ENCODE measurements around the gene GPC5. TPM values are rescaled to one million over a fixed set of nuclear protein-coding genes. Genes with fewer than 3 reads are reported as not detected.

The GPC5 gene
- total and polyA plus RNA-seq, 3 donors from 2014 or later = 11.5 to 81.8 (median 52.1) TPM

DNA sequence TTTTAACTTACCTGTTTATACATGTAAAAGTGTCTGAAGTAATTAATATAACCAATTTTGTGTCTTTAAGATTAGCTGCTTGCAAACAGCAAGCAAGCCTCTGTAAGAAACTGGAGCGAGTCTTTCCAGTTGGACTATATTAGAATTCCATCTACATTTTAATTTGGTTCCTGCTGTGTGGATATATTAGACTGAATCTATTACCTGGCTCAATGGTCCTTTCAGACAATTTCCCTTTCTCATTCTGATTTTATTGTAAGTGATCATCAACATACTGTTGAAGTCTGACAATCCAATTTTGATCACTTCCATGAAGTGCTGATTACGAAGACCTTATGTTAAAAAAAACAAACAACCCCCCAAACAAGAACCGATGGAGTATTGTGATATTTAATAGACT, 72.3 kb downstream of the GPC5 start:
- no peak overlapping the region for H3K4me3 ChIP-seq

GRCh38 chr13:91482427-91482826, 84.0 kb downstream of the GPC5 start:
- 73 to 79% methylated on average over 5 of the region's 5 CpGs for WGBS, 2 donors
- intact Hi-C loops (cut with DNase I; ENCODE audit: low total_unique reads) = no loop called here
- TF ChIP-seq, protein P1, sequence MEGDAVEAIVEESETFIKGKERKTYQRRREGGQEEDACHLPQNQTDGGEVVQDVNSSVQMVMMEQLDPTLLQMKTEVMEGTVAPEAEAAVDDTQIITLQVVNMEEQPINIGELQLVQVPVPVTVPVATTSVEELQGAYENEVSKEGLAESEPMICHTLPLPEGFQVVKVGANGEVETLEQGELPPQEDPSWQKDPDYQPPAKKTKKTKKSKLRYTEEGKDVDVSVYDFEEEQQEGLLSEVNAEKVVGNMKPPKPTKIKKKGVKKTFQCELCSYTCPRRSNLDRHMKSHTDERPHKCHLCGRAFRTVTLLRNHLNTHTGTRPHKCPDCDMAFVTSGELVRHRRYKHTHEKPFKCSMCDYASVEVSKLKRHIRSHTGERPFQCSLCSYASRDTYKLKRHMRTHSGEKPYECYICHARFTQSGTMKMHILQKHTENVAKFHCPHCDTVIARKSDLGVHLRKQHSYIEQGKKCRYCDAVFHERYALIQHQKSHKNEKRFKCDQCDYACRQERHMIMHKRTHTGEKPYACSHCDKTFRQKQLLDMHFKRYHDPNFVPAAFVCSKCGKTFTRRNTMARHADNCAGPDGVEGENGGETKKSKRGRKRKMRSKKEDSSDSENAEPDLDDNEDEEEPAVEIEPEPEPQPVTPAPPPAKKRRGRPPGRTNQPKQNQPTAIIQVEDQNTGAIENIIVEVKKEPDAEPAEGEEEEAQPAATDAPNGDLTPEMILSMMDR (IDR thresholded peaks at IDR 0.05) = no peak
- TF ChIP-seq POLR2A (IDR thresholded peaks at IDR 0.05) = no peak
- no peak for DNase-seq
- Histone ChIP-seq H3K9me3 (no peaks in the 10 kb centered on the region), H3K36me3 (ENCODE audit: low read depth, missing control alignments) (no peaks in the 10 kb centered on the region), H3K27me3 (no peaks in the 10 kb centered on the region), H3K27ac (no peak overlapping the region), H3K4me1 (no peaks in the 10 kb centered on the region), H3K4me3 (no peak overlapping the region)

More for the DNA sequence above, 72.3 kb downstream of the GPC5 start:
- Histone ChIP-seq H3K9me3 (no peaks in the 10 kb centered on the region), H3K4me1 (no peaks in the 10 kb centered on the region), H3K36me3 (ENCODE audit: low read depth, missing control alignments) (no peaks in the 10 kb centered on the region), H3K27me3 (no peaks in the 10 kb centered on the region), H3K27ac (no peak overlapping the region)
- 83 to 95% methylated on average over 3 of the region's 3 CpGs for WGBS, 2 donors
- no peak for TF ChIP-seq POLR2A (IDR thresholded peaks at IDR 0.05)
- TF ChIP-seq, protein P1 (IDR thresholded peaks at IDR 0.05) = no peak
- no peak for DNase-seq
- intact Hi-C loops (cut with DNase I; ENCODE audit: low total_unique reads) = no loop called here

DNA sequence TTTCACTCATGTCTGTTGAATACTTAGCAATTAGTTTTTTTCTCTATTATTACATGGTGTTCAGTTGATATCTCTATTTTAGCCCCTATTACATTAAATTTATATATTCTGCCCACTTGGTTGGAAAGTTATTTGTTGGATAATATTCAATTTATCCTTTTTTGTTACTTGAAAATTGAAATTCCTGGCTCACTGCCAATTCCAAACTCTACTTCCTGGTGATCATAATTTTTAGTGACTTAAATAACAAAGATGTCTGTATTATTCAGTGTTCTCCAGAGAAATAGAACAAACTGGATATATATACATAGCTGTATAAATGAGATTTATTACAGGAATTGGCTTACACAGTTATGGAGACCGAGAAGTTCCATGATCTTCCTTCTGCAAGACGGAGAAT, 93.6 kb downstream of the GPC5 start:
- no peaks in the 10 kb centered on the region for H3K4me1 ChIP-seq
- TF ChIP-seq, protein P1 (IDR thresholded peaks at IDR 0.05) = no peak
- no peak for TF ChIP-seq POLR2A (IDR thresholded peaks at IDR 0.05)
- H3K36me3 ChIP-seq (ENCODE audit: low read depth, missing control alignments) = no peaks in the 10 kb centered on the region
- intact Hi-C loops (cut with DNase I; ENCODE audit: low total_unique reads) = no loop called here
- no peaks in the 10 kb centered on the region for H3K9me3 ChIP-seq
- 58 to 75% methylated on average over 2 of the region's 2 CpGs for WGBS, 2 donors
- no peak overlapping the region for H3K4me3 ChIP-seq
- DNase-seq = no peak
- no peaks in the 10 kb centered on the region for H3K27me3 ChIP-seq
- no peak overlapping the region for H3K27ac ChIP-seq

DNA sequence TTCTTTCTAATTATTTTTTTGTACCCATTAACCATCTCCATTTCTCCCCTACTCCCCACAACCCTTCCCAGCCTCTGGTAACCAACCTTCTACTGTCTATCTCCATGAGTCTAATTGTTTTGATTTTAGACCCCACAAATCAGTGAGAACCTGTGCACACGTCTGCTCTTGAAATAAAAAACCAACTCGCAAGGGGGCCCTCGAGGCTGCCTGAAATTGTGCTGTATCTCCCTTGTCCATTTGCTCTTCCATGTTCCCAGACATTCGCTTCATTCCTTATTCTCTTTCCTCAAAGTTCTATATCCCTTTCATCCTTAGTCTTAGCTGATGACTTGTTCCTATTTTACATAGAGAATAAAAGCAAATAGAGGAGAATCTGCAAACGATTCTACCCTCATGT, 95.0 kb downstream of the GPC5 start:
- Histone ChIP-seq H3K4me1 (no peaks in the 10 kb centered on the region), H3K27me3 (no peaks in the 10 kb centered on the region), H3K4me3 (no peak overlapping the region), H3K36me3 (ENCODE audit: low read depth, missing control alignments) (no peaks in the 10 kb centered on the region), H3K9me3 (no peaks in the 10 kb centered on the region), H3K27ac (no peak overlapping the region)
- intact Hi-C loops (cut with DNase I; ENCODE audit: low total_unique reads) = no loop called here
- DNase-seq = no peak
- 84 to 93% methylated on average over 5 of the region's 5 CpGs for WGBS, 2 donors
- no peak for TF ChIP-seq POLR2A (IDR thresholded peaks at IDR 0.05)
- TF ChIP-seq, protein P1 (IDR thresholded peaks at IDR 0.05) = no peak

GRCh38 chr13:91498298-91498697, 99.9 kb downstream of the GPC5 start:
- no peak for DNase-seq
- H3K9me3 ChIP-seq = no peaks in the 10 kb centered on the region
- 87 to 90% methylated on average over 5 of the region's 5 CpGs for WGBS, 2 donors
- no peak overlapping the region for H3K4me3 ChIP-seq
- H3K27me3 ChIP-seq = no peaks in the 10 kb centered on the region
- no peak for TF ChIP-seq POLR2A (IDR thresholded peaks at IDR 0.05)
- TF ChIP-seq, protein P1 (IDR thresholded peaks at IDR 0.05) = no peak
- H3K36me3 ChIP-seq (ENCODE audit: low read depth, missing control alignments) = no peaks in the 10 kb centered on the region
- intact Hi-C loops (cut with DNase I; ENCODE audit: low total_unique reads) = no loop called here
- no peak overlapping the region for H3K27ac ChIP-seq
- H3K4me1 ChIP-seq = no peaks in the 10 kb centered on the region

All from testis (tissue), 3 donors.